Fibroblast of mammary gland (primary cell): ENCODE results near the gene RETREG3.

Source experiments
- DNase-seq: peaks from one replicate; pipeline ENCODE4 v3.0.0-alpha.2; 2010; ENCODE audit warnings: low read depth
- H3K4me3 ChIP-seq: 2 replicates; pipeline ENCODE4 v1.5.1; 2011; ENCODE audit warnings: low read depth, mild to moderate bottlenecking, low read length, moderate library complexity; ENCODE audit not compliant: control insufficient read depth
- CTCF ChIP-seq: conservative IDR thresholded peaks from 2 replicates; pipeline ENCODE4 v1.5.1; 2011; ENCODE audit warnings: low read depth, low read length, inconsistent platforms; ENCODE audit not compliant: control insufficient read depth, insufficient read depth

The RETREG3 gene

DNA sequence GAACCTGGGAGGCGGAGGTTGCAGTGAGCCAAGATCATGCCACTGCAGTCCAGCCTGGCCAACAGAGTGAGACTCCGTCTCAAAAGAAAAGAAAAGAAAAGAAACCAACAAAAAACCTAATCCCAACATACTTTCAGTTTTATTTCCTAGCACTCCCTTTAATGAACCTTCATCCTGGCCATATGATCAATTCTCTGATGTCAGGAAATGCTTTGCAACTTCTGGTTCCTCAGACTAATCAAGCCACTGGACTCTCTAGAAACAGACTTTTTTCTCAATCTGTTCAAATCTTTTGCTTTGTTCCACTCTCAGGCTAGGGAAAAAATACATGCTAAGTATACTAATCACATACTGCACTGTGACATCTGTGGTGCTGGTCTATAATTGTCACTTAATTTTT is 18.3 kb downstream of the RETREG3 start:
- TF ChIP-seq CTCF = no peak
- H3K4me3 ChIP-seq = no peak overlapping the region
- no peak for DNase-seq

- TF ChIP-seq CTCF = no peak
- no peak for DNase-seq
- H3K4me3 ChIP-seq = no peak overlapping the region
Observed at GRCh38 chr17:42586514-42587230, 22.5 kb downstream of the RETREG3 start.

GRCh38 chr17:42585353-42585752 is 23.8 kb downstream of the RETREG3 start:
- TF ChIP-seq CTCF = no peak
- no peak overlapping the region for H3K4me3 ChIP-seq
- no peak for DNase-seq

DNA sequence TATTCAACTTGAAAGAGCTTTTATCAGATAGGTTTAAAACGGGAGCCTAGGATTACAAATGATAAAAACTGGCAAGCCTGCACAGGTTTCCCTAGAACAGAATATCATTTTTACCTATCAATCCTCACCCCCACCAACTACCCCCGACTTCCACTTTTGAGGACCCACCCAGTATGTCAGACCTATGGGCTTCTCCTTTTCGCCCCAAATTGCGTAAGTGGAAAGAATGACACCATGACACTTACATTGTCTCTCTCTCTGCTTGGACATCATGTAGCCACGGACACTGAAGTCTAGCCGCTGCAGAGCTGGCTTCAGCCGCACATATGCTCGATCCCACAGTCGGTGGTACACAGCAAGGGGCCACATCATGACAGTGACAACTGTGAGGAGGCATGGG is 24.3 kb downstream of the RETREG3 start:
- TF ChIP-seq CTCF = no peak
- H3K4me3 ChIP-seq = no peak overlapping the region
- DNase-seq = no peak

- TF ChIP-seq CTCF = no peak
- no peak for DNase-seq
Observed at GRCh38 chr17:42581744-42582270, 27.4 kb downstream of the RETREG3 start.

GRCh38 chr17:42579794-42580551 is 29.2 kb downstream of the RETREG3 start:
- no peak for TF ChIP-seq CTCF

More at GRCh38 chr17:42581744-42582270, 27.4 kb downstream of the RETREG3 start:
- H3K4me3 ChIP-seq = no peak overlapping the region

More at GRCh38 chr17:42579794-42580551, 29.2 kb downstream of the RETREG3 start:
- no peak overlapping the region for H3K4me3 ChIP-seq
- no peak for DNase-seq
